Aorta (tissue), 5 donors: ENCODE results near the gene SFMBT2. TPM values are rescaled to one million over a fixed set of nuclear protein-coding genes. Genes with fewer than 3 reads are reported as not detected.

ENCODE experiments used
- ATAC-seq: fragments of 200-7000 bp; cut with Tn5 transposase; one replicate; pipeline ENCODE4 v1.9.1; 2022; ENCODE audit warnings: moderate library complexity; ENCODE audit not compliant: low FRiP score
- DNase-seq, 2 donors: peaks; one replicate each; pipeline ENCODE4 v3.0.0-alpha.2; 2020
- H3K27ac ChIP-seq, 2 donors: one replicate each; pipeline ENCODE4 v1.5.1; 2013; ENCODE audit warnings: low read length in 2 of 2, mild to moderate bottlenecking in 2 of 2, moderate library complexity in 2 of 2, control low read depth in 1 of 2, inconsistent platforms in 1 of 2, low read depth in 1 of 2
- H3K27me3 ChIP-seq, 2 donors: one replicate each; pipeline ENCODE4 v1.6.1; 2013; ENCODE audit warnings: control low read depth in 1 of 2, low read length in 1 of 2, mild to moderate bottlenecking in 1 of 2, moderate library complexity in 1 of 2; ENCODE audit not compliant: insufficient read depth in 2 of 2, control insufficient read depth in 1 of 2
- H3K36me3 ChIP-seq, 2 donors: one replicate each; pipeline ENCODE4 v1.6.1; 2013; ENCODE audit warnings: control low read depth in 1 of 2, low read length in 1 of 2, mild to moderate bottlenecking in 1 of 2; ENCODE audit not compliant: insufficient read depth in 2 of 2, control insufficient read depth in 1 of 2
- H3K4me1 ChIP-seq, 2 donors: one replicate each; pipeline ENCODE4 v1.6.1; 2013; ENCODE audit warnings: low read length in 2 of 2, control low read depth in 1 of 2, mild to moderate bottlenecking in 1 of 2, moderate library complexity in 1 of 2; ENCODE audit not compliant: insufficient read depth in 2 of 2, control insufficient read depth in 1 of 2
- H3K4me3 ChIP-seq, 2 donors: one replicate each; pipeline ENCODE4 v1.5.1; 2013; ENCODE audit warnings: low read length in 2 of 2, control low read depth in 1 of 2, mild to moderate bottlenecking in 1 of 2
- H3K9me3 ChIP-seq: one replicate; pipeline ENCODE4 v1.6.1; 2013; ENCODE audit warnings: mild to moderate bottlenecking, low read length; ENCODE audit not compliant: control insufficient read depth
- WGBS, 2 donors: extraction: QIAGEN DNeasy Blood & Tissue Kit; methylation state at CpG; one replicate each; pipeline ENCODE4 v1.1.7; 2013; 5-methylcytosine and 5-hydroxymethylcytosine counted together
- intact Hi-C, 2 donors: fragments of 100-400 bp; cut with DNase I; formaldehyde crosslinking; loops; one replicate each; pipeline versions ENCODE4 v1.14.2 to v1.15.0; 2022
- polyA plus RNA-seq, 2 donors: library from polyadenylated mRNA; stranded (reverse); fragments of 200-250 nt; gene quantifications; one replicate each; pipeline ENCODE4 v1.2.3, GENCODE V29; 2013
- total RNA-seq, 2 donors: library from RNA; stranded (reverse); fragmentation: NEBNext Ultra II Directional; extraction: Animal tissue kit (Norgen Biotek cat#: 25700); gene quantifications; one replicate each; pipeline ENCODE4 v1.2.1, GENCODE V29; 2021
- donor health status: healthy with polysubstance abuse.
- donor health status: Bipolar disorder and iron deficiency.
- donor health status: DM: no; HTN: no; CAD: no.
- donor health status: DM: no; HTN: no; CAD: no.
- donor health status: DM: yes; HTN: yes; CAD: no.

Gene SFMBT2
- total and polyA plus RNA-seq, 4 donors = 0.36 to 20.3 (median 5.2) TPM

- H3K9me3 ChIP-seq = no peaks in the 10 kb centered on the region
- no peak overlapping the region for H3K27ac ChIP-seq
- no peaks in the 10 kb centered on the region for H3K27me3 ChIP-seq
- H3K4me3 ChIP-seq = no peak overlapping the region
- intact Hi-C loops = no loop called here
- no peaks in the 10 kb centered on the region for H3K36me3 ChIP-seq
- DNase-seq (no peak), ATAC-seq (no peak)
- H3K4me1 ChIP-seq = no peaks in the 10 kb centered on the region
Observed at GRCh38 chr10:7135188-7135587, 275.6 kb downstream of the SFMBT2 start.

GRCh38 chr10:7134448-7134847 lies 276.4 kb downstream of the SFMBT2 start:
- Histone ChIP-seq H3K4me3 (no peak overlapping the region), H3K27ac (no peak overlapping the region), H3K36me3 (no peaks in the 10 kb centered on the region), H3K4me1 (no peaks in the 10 kb centered on the region), H3K9me3 (peaks cover 3% of the 10 kb centered on the region), H3K27me3 (no peaks in the 10 kb centered on the region)
- ATAC-seq (no peak), DNase-seq (no peak)
- intact Hi-C loops = no loop called here
- WGBS, 2 donors = 48 to 74% methylated on average over 1 of the region's 1 CpG

GRCh38 chr10:7133958-7134357 lies 276.9 kb downstream of the SFMBT2 start:
- 86 to 89% methylated on average over 6 of the region's 6 CpGs for WGBS, 2 donors
- Histone ChIP-seq H3K27ac (no peak overlapping the region), H3K4me1 (no peaks in the 10 kb centered on the region), H3K4me3 (no peak overlapping the region), H3K36me3 (no peaks in the 10 kb centered on the region), H3K9me3 (peaks cover 3% of the 10 kb centered on the region), H3K27me3 (no peaks in the 10 kb centered on the region)
- intact Hi-C loops = no loop called here
- no peak for ATAC-seq
- no peak for DNase-seq

GRCh38 chr10:7133278-7133677 lies 277.6 kb downstream of the SFMBT2 start:
- ATAC-seq = no peak
- intact Hi-C loops = no loop called here

GRCh38 chr10:7130191-7130911 lies 280.5 kb downstream of the SFMBT2 start:
- no peak overlapping the region for H3K27ac ChIP-seq
- intact Hi-C loops = no loop called here
- H3K4me3 ChIP-seq = no peak overlapping the region
- H3K9me3 ChIP-seq = peaks cover 3% of the 10 kb centered on the region
- H3K36me3 ChIP-seq = no peaks in the 10 kb centered on the region
- DNase-seq (no peak), ATAC-seq (no peak)
- H3K4me1 ChIP-seq = no peaks in the 10 kb centered on the region
- H3K27me3 ChIP-seq = no peaks in the 10 kb centered on the region
- 80 to 91% methylated on average over 11 of the region's 11 CpGs for WGBS, 2 donors

More at GRCh38 chr10:7133278-7133677, 277.6 kb downstream of the SFMBT2 start:
- Histone ChIP-seq H3K4me1 (no peaks in the 10 kb centered on the region), H3K9me3 (peaks cover 3% of the 10 kb centered on the region), H3K27ac (no peak overlapping the region), H3K4me3 (no peak overlapping the region), H3K36me3 (no peaks in the 10 kb centered on the region), H3K27me3 (no peaks in the 10 kb centered on the region)
- no peak for DNase-seq
- whole genome bisulfite sequencing, 2 donors = 77 to 83% methylated on average over 11 of the region's 11 CpGs

GRCh38 chr10:7123774-7124173 lies 287.1 kb downstream of the SFMBT2 start:
- ATAC-seq (no peak), DNase-seq (no peak)
- H3K9me3 ChIP-seq = no peaks in the 10 kb centered on the region
- no peaks in the 10 kb centered on the region for H3K4me1 ChIP-seq
- H3K27ac ChIP-seq = no peak overlapping the region
- 13 to 33% methylated on average over 6 of the region's 6 CpGs for WGBS, 2 donors
- no peaks in the 10 kb centered on the region for H3K36me3 ChIP-seq
- intact Hi-C loops = no loop called here
- no peaks in the 10 kb centered on the region for H3K27me3 ChIP-seq
- no peak overlapping the region for H3K4me3 ChIP-seq

- no peak overlapping the region for H3K27ac ChIP-seq
- no peaks in the 10 kb centered on the region for H3K36me3 ChIP-seq
- intact Hi-C loops = no loop called here
- peaks cover 0 to 1% of the 10 kb centered on the region in 2 donors for H3K27me3 ChIP-seq
- WGBS, 2 donors = 79 to 95% methylated on average over 3 of the region's 3 CpGs
- H3K4me3 ChIP-seq = no peak overlapping the region
- no peaks in the 10 kb centered on the region for H3K9me3 ChIP-seq
- no peak for ATAC-seq
- H3K4me1 ChIP-seq = no peaks in the 10 kb centered on the region
- no peak for DNase-seq
Observed at GRCh38 chr10:7122561-7122960, 288.3 kb downstream of the SFMBT2 start.

- 28 to 29% methylated on average over 10 of the region's 10 CpGs for WGBS, 2 donors
- no peaks in the 10 kb centered on the region for H3K9me3 ChIP-seq
- ATAC-seq (no peak), DNase-seq (peak; percentile 62 to 80)
- no peak overlapping the region for H3K4me3 ChIP-seq
- no peaks in the 10 kb centered on the region for H3K36me3 ChIP-seq
- H3K27me3 ChIP-seq = peaks cover 0 to 1% of the 10 kb centered on the region in 2 donors
- no peaks in the 10 kb centered on the region for H3K4me1 ChIP-seq
- H3K27ac ChIP-seq = no peak overlapping the region
- intact Hi-C loops = no loop called here
Observed at GRCh38 chr10:7121154-7121797, 289.6 kb downstream of the SFMBT2 start.
